GM10266 (cell line): ENCODE data around the gene ABLIM1.

ENCODE experiments used
- DNase-seq: peaks from one replicate; pipeline ENCODE4 v3.0.0; 2012; ENCODE audit errors: extremely low spot score
- TF ChIP-seq, protein P1 (sequence below): IDR thresholded peaks from 2 replicates; pipeline ENCODE4 v1.5.1; 2012; ENCODE audit warnings: mild to moderate bottlenecking, low read depth; ENCODE audit not compliant: control insufficient read depth, insufficient read depth; ENCODE audit errors: missing control alignments

ABLIM1 gene

DNA sequence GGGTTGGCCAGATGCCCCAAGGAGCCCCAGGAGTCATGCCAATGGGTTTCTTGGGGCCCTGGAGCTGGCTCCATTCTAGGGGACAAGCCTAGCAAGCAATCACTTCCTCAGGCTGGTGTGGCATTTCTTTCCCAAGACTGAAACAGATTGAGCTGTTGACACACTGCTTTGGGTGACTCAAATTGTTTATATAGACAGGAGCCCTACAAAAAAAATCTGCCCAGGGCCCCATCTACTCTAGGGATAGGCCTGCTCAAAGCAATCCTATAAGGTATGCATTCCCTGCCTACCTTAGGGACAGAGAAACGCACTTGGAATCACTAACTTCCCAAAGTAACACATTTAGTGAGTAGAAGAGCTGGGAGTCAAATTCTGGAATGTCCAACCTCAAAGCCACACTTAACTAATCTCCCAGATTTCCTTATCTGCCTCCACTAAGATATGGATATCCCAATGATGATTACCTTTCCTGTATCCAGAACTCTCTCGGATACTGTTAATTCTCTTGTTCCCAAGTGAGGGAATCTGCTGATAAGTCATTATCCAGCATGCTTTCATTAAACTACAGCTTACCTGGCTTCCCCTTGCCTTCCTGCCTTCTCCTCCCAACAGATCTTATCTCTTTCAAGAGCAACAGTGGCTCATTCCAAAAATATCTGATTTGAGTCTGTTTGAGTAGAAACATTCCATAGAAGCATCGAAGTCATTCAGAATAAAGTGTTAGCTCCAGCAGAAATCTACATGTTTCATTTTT is 3.1 kb downstream of the ABLIM1 start:
- TF ChIP-seq, protein P1, sequence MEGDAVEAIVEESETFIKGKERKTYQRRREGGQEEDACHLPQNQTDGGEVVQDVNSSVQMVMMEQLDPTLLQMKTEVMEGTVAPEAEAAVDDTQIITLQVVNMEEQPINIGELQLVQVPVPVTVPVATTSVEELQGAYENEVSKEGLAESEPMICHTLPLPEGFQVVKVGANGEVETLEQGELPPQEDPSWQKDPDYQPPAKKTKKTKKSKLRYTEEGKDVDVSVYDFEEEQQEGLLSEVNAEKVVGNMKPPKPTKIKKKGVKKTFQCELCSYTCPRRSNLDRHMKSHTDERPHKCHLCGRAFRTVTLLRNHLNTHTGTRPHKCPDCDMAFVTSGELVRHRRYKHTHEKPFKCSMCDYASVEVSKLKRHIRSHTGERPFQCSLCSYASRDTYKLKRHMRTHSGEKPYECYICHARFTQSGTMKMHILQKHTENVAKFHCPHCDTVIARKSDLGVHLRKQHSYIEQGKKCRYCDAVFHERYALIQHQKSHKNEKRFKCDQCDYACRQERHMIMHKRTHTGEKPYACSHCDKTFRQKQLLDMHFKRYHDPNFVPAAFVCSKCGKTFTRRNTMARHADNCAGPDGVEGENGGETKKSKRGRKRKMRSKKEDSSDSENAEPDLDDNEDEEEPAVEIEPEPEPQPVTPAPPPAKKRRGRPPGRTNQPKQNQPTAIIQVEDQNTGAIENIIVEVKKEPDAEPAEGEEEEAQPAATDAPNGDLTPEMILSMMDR = no peak
- no peak for DNase-seq

DNA sequence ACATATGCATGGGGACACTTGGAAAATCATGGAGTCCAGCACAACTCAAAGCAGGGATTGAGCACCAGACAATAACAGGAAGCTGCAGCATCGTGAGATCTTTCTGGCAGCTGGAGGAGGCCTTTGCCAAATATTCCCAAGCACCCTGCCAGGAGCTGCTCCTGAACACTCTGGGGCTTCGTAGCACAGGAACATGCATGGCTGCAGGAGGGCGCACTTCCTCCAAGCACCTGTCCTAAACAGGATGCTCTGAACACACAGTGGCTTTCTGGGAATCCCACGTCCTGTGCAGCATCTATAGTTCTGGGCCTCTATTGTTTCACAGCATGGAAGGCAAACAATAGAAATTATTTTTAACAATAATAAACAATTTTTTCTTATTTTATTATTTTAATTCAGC is 4.1 kb downstream of the ABLIM1 start:
- no peak for DNase-seq
- TF ChIP-seq, protein P1 = no peak

DNA sequence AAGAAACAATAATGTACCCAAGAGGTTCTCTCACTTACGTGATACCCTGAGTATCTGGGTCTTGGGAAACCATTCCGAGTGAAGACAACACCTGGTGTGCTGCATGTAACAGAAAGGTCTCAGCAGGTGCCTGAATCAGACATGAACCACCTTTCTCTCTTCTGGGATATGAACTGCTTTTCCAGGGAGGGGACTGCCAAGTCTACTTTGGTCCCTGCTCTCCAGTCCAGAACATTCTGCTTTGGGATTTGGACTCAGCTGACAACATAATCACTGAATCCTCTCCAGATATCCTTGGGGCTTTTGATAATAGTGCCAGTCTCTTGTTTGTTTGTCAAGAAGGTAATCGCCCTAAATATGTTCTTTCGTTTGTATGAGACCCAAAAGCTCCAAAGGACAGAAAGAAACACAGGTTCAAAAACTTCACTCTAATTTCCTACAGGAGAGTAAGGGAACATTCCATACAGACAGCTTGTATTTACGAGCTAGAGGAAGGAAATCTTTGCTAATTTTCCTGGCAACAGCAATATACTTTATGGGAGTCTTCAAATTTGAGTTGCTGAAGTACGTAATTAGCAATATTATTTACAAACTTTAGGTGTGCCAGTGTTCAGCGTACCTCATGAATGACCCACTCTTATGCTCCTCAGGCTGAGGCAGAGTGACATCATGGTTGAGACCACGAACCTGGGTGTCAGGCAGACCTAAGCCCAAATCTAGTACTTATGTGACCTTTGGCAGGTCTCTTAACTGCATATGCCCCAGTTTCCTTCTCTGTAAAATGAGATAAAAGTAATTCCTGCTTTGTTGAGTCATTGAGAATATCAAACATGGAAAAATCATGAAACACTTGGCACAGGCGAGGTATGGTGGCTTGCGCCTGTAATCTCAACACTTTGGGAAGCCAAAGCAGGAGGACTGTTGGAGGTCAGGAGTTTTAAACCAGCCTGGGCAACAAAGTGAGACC is 5.4 kb downstream of the ABLIM1 start:
- DNase-seq = no peak
- TF ChIP-seq, protein P1 = no peak

DNA sequence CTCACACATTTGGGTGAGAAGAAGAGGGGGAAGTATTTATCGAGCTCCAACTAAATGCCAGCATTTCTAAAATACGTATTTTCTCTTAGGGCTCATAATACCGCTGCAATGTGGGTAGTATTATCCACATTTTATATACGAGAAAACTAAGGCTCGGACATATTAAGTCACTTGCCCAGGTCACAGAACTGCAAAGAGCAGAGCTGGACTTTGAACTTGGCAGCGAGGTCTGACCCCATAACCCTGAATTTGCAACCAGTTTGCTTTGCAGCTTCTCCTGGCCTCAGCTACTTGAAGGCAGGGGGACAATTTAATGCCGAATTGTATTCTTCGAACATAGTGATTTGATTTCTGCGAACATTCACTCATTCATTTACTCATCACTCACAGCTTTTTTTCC is 7.2 kb downstream of the ABLIM1 start:
- DNase-seq = no peak
- TF ChIP-seq, protein P1 = no peak

DNA sequence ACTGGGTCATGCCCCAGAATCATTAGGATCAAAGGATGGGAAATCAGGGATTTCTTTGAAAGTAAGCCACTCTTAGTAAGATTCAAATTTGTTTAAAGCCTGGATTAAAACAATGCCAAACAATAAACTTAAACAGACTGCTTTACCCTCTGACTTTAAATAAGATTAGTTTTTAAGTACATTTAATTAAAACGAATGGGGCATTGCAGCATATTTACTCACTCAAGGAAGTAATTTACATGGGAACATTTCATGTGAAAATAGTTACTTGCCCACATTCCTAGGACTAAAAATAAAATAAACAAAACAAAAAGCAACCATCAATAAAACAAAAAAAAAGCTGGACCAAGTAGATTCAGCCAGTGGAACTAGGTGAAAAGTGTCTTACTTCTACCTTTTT is 7.8 kb downstream of the ABLIM1 start:
- TF ChIP-seq, protein P1 = no peak
- DNase-seq = no peak

DNA sequence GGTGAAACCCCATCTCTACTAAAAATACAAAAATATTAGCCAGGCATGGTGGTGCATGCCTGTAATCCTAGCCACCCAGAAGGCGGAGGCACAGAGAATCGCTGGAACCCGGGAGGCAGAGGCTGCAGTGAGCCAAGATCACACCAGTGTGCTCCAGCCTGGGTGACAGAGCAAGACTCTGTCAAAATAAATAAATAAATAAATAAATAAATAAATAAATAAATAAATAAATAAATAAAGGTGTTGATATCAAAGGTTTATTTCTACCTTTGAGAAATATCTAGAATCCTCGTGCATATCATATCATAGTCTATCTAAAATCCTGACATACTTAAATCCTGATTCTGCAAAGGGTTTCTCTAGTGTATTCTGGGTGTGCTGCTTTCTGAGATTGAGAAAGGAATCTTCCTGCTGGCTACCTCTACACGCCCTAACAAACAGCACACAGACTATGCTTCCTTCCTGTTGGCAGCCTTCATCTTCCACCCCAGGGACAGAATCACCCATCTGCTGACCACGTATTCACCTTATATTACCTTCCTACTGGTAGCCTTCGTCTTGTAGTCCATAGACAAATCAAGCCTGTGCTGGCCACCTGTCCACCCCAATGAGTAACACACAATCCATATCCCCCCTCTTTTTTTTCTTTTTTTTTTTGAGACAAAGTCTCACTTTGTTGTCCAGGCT is 8.7 kb downstream of the ABLIM1 start:
- TF ChIP-seq, protein P1 = no peak
- DNase-seq = no peak
